ENCODE data around the gene IRF1.

DNA sequence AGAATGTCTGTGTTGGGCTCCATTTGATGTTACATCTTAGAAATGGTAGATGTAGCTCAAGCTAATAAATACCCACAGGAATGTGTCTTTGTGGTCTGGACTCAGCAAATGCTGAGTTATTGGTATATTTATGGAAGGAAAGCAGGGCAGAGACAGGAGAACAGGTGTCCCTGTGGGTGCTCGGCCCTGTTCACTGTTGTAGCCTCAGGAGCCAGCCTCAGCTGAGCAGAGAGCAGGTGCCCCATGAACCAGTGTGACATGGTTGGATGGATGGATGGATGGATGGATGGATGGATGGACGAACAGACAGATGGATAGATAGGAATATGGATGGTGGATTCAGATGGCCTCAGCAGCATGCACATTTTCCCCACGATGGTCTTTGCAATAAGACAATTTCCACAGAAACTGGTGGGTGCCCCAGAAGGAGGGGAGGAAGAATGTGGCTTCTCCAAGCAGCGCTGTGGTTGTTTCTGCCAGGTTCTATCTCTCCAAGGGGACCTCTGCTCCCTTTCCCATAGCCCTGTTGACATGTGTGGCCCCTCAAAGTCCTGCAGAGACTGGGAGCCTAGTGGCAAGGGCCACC, 8.2 kb upstream of the IRF1 start:
- no peak for TF ChIP-seq POLR2A (IDR thresholded peaks at IDR 0.05)
- TF ChIP-seq, protein P1, sequence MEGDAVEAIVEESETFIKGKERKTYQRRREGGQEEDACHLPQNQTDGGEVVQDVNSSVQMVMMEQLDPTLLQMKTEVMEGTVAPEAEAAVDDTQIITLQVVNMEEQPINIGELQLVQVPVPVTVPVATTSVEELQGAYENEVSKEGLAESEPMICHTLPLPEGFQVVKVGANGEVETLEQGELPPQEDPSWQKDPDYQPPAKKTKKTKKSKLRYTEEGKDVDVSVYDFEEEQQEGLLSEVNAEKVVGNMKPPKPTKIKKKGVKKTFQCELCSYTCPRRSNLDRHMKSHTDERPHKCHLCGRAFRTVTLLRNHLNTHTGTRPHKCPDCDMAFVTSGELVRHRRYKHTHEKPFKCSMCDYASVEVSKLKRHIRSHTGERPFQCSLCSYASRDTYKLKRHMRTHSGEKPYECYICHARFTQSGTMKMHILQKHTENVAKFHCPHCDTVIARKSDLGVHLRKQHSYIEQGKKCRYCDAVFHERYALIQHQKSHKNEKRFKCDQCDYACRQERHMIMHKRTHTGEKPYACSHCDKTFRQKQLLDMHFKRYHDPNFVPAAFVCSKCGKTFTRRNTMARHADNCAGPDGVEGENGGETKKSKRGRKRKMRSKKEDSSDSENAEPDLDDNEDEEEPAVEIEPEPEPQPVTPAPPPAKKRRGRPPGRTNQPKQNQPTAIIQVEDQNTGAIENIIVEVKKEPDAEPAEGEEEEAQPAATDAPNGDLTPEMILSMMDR (IDR thresholded peaks at IDR 0.05), result no peak

Data from thyroid gland (tissue), 4 donors.